Fibroblast of villous mesenchyme (primary cell): Measurements from ENCODE around the gene UNC5C. TPM values are rescaled to one million over a fixed set of nuclear protein-coding genes. Genes with fewer than 3 reads are reported as not detected.

Experiments used
- DNase-seq: peaks from one replicate; pipeline ENCODE4 v3.0.0-alpha.2; 2010; ENCODE audit warnings: low read depth
- H3K4me3 ChIP-seq: 2 replicates; pipeline ENCODE4 v1.5.1; 2011; ENCODE audit warnings: low read depth, mild to moderate bottlenecking, low read length
- total RNA-seq: library from RNA; depleted of rRNA; stranded (reverse); fragments of >200 nt; gene quantifications from 2 replicates; pipeline ENCODE4 v1.2.3, GENCODE V29; 2012
- TF ChIP-seq, protein P1 (sequence below): IDR thresholded peaks from 2 replicates; pipeline ENCODE4 v1.5.1; 2012; ENCODE audit warnings: low read depth, mild to moderate bottlenecking, low read length; ENCODE audit not compliant: insufficient read depth

UNC5C gene
- total RNA-seq, 1 donor, result 0.43 TPM

DNA sequence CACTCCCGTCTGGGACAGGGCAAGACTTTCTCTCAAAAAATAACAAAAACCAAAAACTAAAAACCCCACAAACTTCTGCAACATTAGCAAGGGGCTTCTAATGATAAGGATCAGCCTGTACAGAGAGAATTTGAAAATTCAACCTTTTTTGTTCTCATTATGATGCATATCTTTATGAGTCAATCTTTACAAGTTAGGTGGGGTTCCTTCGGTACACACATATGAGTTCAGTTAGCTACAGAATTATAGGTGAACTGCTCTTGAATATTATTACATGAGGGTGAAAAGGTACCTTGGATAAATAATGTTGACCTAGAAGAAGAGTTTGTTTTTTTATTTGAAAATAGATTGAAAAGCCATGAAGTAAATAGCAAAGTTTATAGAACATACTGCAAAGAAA, 252.7 kb downstream of the UNC5C start:
- H3K4me3 ChIP-seq, result no peak overlapping the region
- TF ChIP-seq, protein P1, sequence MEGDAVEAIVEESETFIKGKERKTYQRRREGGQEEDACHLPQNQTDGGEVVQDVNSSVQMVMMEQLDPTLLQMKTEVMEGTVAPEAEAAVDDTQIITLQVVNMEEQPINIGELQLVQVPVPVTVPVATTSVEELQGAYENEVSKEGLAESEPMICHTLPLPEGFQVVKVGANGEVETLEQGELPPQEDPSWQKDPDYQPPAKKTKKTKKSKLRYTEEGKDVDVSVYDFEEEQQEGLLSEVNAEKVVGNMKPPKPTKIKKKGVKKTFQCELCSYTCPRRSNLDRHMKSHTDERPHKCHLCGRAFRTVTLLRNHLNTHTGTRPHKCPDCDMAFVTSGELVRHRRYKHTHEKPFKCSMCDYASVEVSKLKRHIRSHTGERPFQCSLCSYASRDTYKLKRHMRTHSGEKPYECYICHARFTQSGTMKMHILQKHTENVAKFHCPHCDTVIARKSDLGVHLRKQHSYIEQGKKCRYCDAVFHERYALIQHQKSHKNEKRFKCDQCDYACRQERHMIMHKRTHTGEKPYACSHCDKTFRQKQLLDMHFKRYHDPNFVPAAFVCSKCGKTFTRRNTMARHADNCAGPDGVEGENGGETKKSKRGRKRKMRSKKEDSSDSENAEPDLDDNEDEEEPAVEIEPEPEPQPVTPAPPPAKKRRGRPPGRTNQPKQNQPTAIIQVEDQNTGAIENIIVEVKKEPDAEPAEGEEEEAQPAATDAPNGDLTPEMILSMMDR, result no peak
- DNase-seq, result no peak

DNA sequence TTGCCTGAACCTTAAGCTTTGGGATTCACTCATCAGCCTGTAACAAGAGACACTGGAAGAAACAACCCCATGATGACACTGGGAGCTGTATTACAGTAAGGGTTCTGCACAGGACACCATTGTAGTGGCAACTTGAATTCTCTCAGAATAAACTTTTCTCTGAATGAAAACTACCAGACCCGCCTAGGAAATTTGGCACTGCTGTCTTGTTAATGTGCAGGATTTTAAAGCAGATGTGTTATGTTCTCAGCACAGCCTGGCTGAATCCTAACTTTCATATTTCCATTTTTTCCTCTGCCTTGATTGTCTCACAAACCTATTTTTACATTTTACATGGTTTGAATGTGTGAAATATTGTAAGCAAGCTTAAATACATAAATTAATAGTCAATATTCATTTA, 253.6 kb downstream of the UNC5C start:
- DNase-seq, result no peak
- TF ChIP-seq, protein P1, result no peak
- H3K4me3 ChIP-seq, result no peak overlapping the region

DNA sequence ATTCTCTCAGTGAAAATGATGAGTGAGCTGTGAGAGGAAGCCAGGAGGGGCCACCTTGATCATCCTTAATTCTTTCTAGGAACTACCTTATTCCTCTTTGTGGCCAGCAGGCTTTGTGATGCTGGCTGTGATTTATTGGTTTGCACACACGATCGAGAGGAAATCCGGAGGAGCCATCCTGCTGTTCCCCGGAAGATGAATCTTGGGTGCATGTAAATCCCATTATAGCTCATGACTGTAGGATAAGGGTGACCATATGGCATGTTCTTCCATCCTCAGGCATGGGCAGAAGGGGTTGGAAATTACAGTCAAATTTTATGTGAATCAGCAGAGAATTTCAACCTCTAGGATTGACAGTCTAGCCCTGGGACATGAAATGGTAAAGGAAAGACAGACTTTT, 254.5 kb downstream of the UNC5C start:
- TF ChIP-seq, protein P1, result no peak
- DNase-seq, result no peak
- H3K4me3 ChIP-seq, result no peak overlapping the region

DNA sequence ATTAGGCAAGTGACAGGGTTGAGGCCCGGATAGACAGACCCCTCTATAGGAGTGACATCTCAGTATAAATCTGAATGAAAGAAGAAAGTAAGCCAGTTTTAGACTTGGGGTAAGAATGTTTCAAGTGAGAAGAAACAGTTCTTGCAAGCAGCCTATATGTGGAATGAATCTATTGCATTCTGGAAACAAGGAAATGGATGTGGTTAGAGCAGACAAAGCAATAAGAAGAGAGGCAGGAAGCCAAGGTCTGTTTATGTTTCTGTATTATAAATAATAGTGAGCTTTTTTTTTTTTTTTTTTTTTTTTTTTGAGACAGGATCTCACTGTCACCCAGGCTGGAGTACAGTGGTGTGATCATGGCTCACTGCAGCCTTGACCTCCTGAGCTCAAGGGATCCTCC, 255.8 kb downstream of the UNC5C start:
- TF ChIP-seq, protein P1, result no peak
- no peak overlapping the region for H3K4me3 ChIP-seq
- DNase-seq, result peak; percentile 61

GRCh38 chr4:95290702-95291101, 258.1 kb downstream of the UNC5C start:
- TF ChIP-seq, protein P1, result no peak
- no peak for DNase-seq
- no peak overlapping the region for H3K4me3 ChIP-seq

- peak; percentile 63 for DNase-seq
- TF ChIP-seq, protein P1, result no peak
- H3K4me3 ChIP-seq, result no peak overlapping the region
Observed at GRCh38 chr4:95289028-95289634, 259.6 kb downstream of the UNC5C start.

DNA sequence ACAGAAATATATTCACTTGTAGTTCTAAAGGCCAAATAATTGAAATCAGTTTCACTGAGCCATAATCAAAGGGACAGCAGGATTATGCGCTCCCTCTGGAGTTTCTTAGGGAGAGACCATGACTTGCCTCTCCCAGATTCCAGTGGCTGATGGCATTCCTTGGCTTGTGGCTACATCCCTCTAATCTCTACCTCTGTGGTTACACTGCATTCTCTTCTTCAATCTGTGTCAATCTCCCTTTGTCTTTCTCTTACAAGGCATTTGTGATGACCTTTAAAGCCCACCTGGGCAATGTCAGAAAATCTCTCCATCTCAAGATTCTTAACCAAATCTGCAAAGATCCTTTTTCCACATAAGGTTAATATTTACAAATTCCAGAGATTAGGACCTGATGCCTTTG, 260.2 kb downstream of the UNC5C start:
- TF ChIP-seq, protein P1, result no peak
- DNase-seq, result no peak
- no peak overlapping the region for H3K4me3 ChIP-seq
